Endothelial cell of umbilical vein (primary cell): ENCODE measurements around the gene BANK1.

Experiments used
- CTCF ChIP-seq, 2 donors: IDR thresholded peaks; 1 replicate in 1 of 2; 2 replicates in 1 of 2; pipeline ENCODE4 v1.5.1; 2011; ENCODE audit warnings: low read length in 2 of 2, mild to moderate bottlenecking in 2 of 2, moderate library complexity in 2 of 2, control low read depth in 1 of 2, inconsistent platforms in 1 of 2, low read depth in 1 of 2; ENCODE audit not compliant: insufficient read depth in 1 of 2; ENCODE audit errors: extremely low read depth in 1 of 2
- EZH2 ChIP-seq: IDR thresholded peaks from 2 replicates; pipeline ENCODE4 v1.6.1; 2012; ENCODE audit warnings: borderline replicate concordance, low read depth, mild to moderate bottlenecking, moderate library complexity, low read length, inconsistent platforms; ENCODE audit not compliant: severe bottlenecking
- FOS ChIP-seq: IDR thresholded peaks from 2 replicates; pipeline ENCODE4 v1.6.1; 2011; ENCODE audit warnings: mild to moderate bottlenecking, low read length, moderate library complexity, borderline replicate concordance; ENCODE audit not compliant: insufficient read depth
- GATA2 ChIP-seq: IDR thresholded peaks from 2 replicates; pipeline ENCODE4 v1.7.0; 2011; ENCODE audit warnings: low read depth, mild to moderate bottlenecking, moderate library complexity, mixed read lengths, low read length; ENCODE audit not compliant: insufficient read length, insufficient read depth
- MAX ChIP-seq: IDR thresholded peaks from 2 replicates; pipeline ENCODE4 v1.6.1; 2011; ENCODE audit not compliant: insufficient read depth, insufficient read length
- POLR2A ChIP-seq: IDR thresholded peaks from 2 replicates; pipeline ENCODE4 v1.6.1; 2012; ENCODE audit warnings: low read depth, mild to moderate bottlenecking, control low read depth, low read length
- POLR2AphosphoS5 ChIP-seq: IDR thresholded peaks from 2 replicates; pipeline ENCODE4 v1.6.1; 2012; ENCODE audit warnings: low read depth, mild to moderate bottlenecking, control low read depth, low read length, moderate library complexity; ENCODE audit not compliant: insufficient read depth

DNA sequence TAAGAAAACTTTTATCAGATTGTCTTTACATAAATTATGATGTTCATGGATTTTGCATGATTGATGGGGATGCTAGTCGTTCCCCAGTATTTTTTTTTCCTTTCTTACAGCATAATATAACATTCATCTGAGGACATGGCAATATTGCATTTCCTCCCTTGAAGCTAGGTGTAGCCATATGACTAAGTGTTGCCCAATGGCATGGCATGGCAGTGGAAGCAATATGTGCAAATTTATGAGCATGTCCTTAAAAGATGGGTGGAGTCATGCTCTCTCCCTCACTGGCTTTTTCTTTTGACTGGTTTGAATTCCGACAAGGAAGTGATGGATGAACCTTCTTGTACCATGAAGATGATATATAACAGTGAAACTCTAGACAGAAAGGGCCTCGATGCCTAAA lies 96.3 kb downstream of the BANK1 start:
- TF ChIP-seq POLR2A (no peak), CTCF (IDR thresholded peaks at IDR 0.05; ENCODE audit: extremely low read depth in 1 of 2, insufficient read depth in 1 of 2, low read depth in 1 of 2, low read length in 2 of 2) (no peak), POLR2AphosphoS5 (no peak), GATA2 (no peak), EZH2 (no peak), FOS (no peak), MAX (no peak)
